Activated CD4-positive, alpha-beta memory T cell treated with anti-CD3 and anti-CD28 coated beads, Interleukin-2, amount 10 ng/mL, durations not matched to agents 7 days and 5 days (primary cell): ENCODE measurements around the gene IFT74. TPM values are rescaled to one million over a fixed set of nuclear protein-coding genes. Genes with fewer than 3 reads are reported as not detected.
A peak's percentile ranks its signal among the peaks of the same experiment; 100 is the strongest.

Experiments
- CTCF ChIA-PET: fragments of 350-600 bp; sonication (Branson Sonifier 250); formaldehyde crosslinking; loops from one replicate; lab custom pipeline; 2021; ENCODE audit warnings: antibody characterized with exemption, inconsistent platforms; lab: Charles Lee
- POLR2A ChIA-PET: fragments of 350-600 bp; sonication (Branson Sonifier 250); formaldehyde crosslinking; loops from one replicate; lab custom pipeline; 2021; ENCODE audit warnings: antibody characterized with exemption; lab: Charles Lee
- DNase-seq: peaks from one replicate; pipeline ENCODE4 v3.0.0-alpha.2; 2020
- H3K27ac Mint-ChIP-seq: one replicate; pipeline ENCODE4 v1.8.0; 2021; ENCODE audit warnings: mild to moderate bottlenecking, mixed read lengths
- H3K27me3 Mint-ChIP-seq: one replicate; pipeline ENCODE4 v1.8.0; 2021; ENCODE audit warnings: mixed read lengths
- H3K36me3 Mint-ChIP-seq: one replicate; pipeline ENCODE4 v1.8.0; 2021; ENCODE audit warnings: low read depth, mixed read lengths
- H3K4me1 Mint-ChIP-seq: one replicate; pipeline ENCODE4 v1.8.0; 2021; ENCODE audit warnings: mixed read lengths
- H3K4me3 Mint-ChIP-seq: one replicate; pipeline ENCODE4 v1.8.0; 2021; ENCODE audit warnings: mild to moderate bottlenecking, mixed read lengths
- H3K9me3 Mint-ChIP-seq: one replicate; pipeline ENCODE4 v1.8.0; 2021; ENCODE audit warnings: mixed read lengths
- total RNA-seq, 2 experiments: library from RNA; stranded (reverse); gene quantifications; one replicate each; pipeline ENCODE4 v1.2.3, GENCODE V29; 2021

Gene IFT74
- total RNA-seq, 2 experiments from 2014 or later: 7.4 to 9.4 TPM

GRCh38 chr9:26946753-26947727 is 9.2 kb upstream of the IFT74 start, which contains the start of gene PLAA:
Gene PLAA, minus strand, starts transcription at chr9:26947242. Its CDS starts 197 bp downstream, at chr9:26947045.
- no peaks in the 10 kb centered on the region for H3K27me3 Mint-ChIP-seq
- H3K4me3 Mint-ChIP-seq: peak within 1 kb of the TSS; percentile 85
- DNase-seq: peak; percentile 88
- no peaks in the 10 kb centered on the region for H3K9me3 Mint-ChIP-seq
- ChIA-PET CTCF (interaction anchor here (0.5 to 1.3 kb wide), 3 partner anchors 8 to 86 kb away, joined by 3 to 7 read pairs (median 3); partner anchors contain the start of gene IFT74), POLR2A (interaction anchor here (0.8 to 3.6 kb wide), 10 partner anchors 8 to 626 kb away, joined by 3 to 73 read pairs (median 4); partner anchors contain the start of genes CAAP1 and IFT74)
- peaks cover 28% of the 10 kb centered on the region for H3K36me3 Mint-ChIP-seq
- peaks cover 60% of the 10 kb centered on the region for H3K4me1 Mint-ChIP-seq
- H3K27ac Mint-ChIP-seq: peak within 1 kb of the TSS; percentile 92

GRCh38 chr9:26947736-26948135 is 8.5 kb upstream of the IFT74 start:
- peak overlapping the region; percentile 92 for H3K27ac Mint-ChIP-seq
- H3K4me1 Mint-ChIP-seq: peaks cover 56% of the 10 kb centered on the region
- CTCF ChIA-PET: interaction anchor here (0.7 to 1.3 kb wide), 2 partner anchors 9 to 114 kb away, joined by 5 to 7 read pairs; partner anchors contain the start of gene IFT74
- POLR2A ChIA-PET: interaction anchor here (0.8 to 3.6 kb wide), 9 partner anchors 8 to 625 kb away, joined by 3 to 73 read pairs (median 4); partner anchors contain the start of genes CAAP1 and IFT74
- H3K27me3 Mint-ChIP-seq: no peaks in the 10 kb centered on the region
- no peaks in the 10 kb centered on the region for H3K9me3 Mint-ChIP-seq
- H3K36me3 Mint-ChIP-seq: peaks cover 25% of the 10 kb centered on the region
- peak overlapping the region; percentile 85 for H3K4me3 Mint-ChIP-seq
- DNase-seq: no peak

- Mint-ChIP-seq H3K9me3 (no peaks in the 10 kb centered on the region), H3K4me3 (no peak overlapping the region), H3K27ac (no peak overlapping the region), H3K27me3 (no peaks in the 10 kb centered on the region), H3K36me3 (peaks cover 7% of the 10 kb centered on the region), H3K4me1 (peaks cover 53% of the 10 kb centered on the region)
- DNase-seq: no peak
- ChIA-PET CTCF (interaction anchor here (0.7 kb wide), 1 partner anchor 54 kb away, joined by 3 read pairs; no protein-coding TSS in a partner anchor), POLR2A (no interaction called here)
Measured at GRCh38 chr9:26949637-26950069, 6.6 kb upstream of the IFT74 start.

- H3K9me3 Mint-ChIP-seq: no peaks in the 10 kb centered on the region
- ChIA-PET CTCF (no interaction called here), POLR2A (no interaction called here)
- no peak overlapping the region for H3K4me3 Mint-ChIP-seq
- H3K27me3 Mint-ChIP-seq: no peaks in the 10 kb centered on the region
- H3K36me3 Mint-ChIP-seq: peaks cover 4% of the 10 kb centered on the region
- DNase-seq: no peak
- no peak overlapping the region for H3K27ac Mint-ChIP-seq
- H3K4me1 Mint-ChIP-seq: peaks cover 54% of the 10 kb centered on the region
Measured at GRCh38 chr9:26950521-26950920, 5.7 kb upstream of the IFT74 start.

- no peaks in the 10 kb centered on the region for H3K27me3 Mint-ChIP-seq
- POLR2A ChIA-PET: no interaction called here
- peaks cover 57% of the 10 kb centered on the region for H3K4me1 Mint-ChIP-seq
Measured at GRCh38 chr9:26951794-26952193, 4.4 kb upstream of the IFT74 start.

GRCh38 chr9:26954050-26954508 is 2.1 kb upstream of the IFT74 start:
- CTCF ChIA-PET: no interaction called here
- Mint-ChIP-seq H3K4me3 (peak overlapping the region; percentile 41), H3K36me3 (no peaks in the 10 kb centered on the region), H3K4me1 (peaks cover 57% of the 10 kb centered on the region), H3K9me3 (no peaks in the 10 kb centered on the region), H3K27ac (peak overlapping the region; percentile 90), H3K27me3 (no peaks in the 10 kb centered on the region)
- no peak for DNase-seq
- POLR2A ChIA-PET: interaction anchor here (3.1 to 4.7 kb wide), 2 partner anchors 7 to 62 kb away, joined by 31 to 73 read pairs; partner anchors contain the start of genes CAAP1 and PLAA

More at GRCh38 chr9:26951794-26952193, 4.4 kb upstream of the IFT74 start:
- H3K4me3 Mint-ChIP-seq: no peak overlapping the region
- no peaks in the 10 kb centered on the region for H3K36me3 Mint-ChIP-seq
- H3K27ac Mint-ChIP-seq: no peak overlapping the region
- CTCF ChIA-PET: no interaction called here
- no peak for DNase-seq
- no peaks in the 10 kb centered on the region for H3K9me3 Mint-ChIP-seq

GRCh38 chr9:26955222-26955903 is 849 bp upstream of the IFT74 start:
- no peak for DNase-seq
- H3K9me3 Mint-ChIP-seq: no peaks in the 10 kb centered on the region
- H3K4me1 Mint-ChIP-seq: peaks cover 48% of the 10 kb centered on the region
- peak overlapping the region; percentile 90 for H3K27ac Mint-ChIP-seq
- CTCF ChIA-PET: interaction anchor here (0.6 to 1.7 kb wide), 7 partner anchors 8 to 76 kb away, joined by 3 to 7 read pairs (median 3); partner anchors contain the start of gene PLAA
- H3K4me3 Mint-ChIP-seq: peak overlapping the region; percentile 85
- H3K36me3 Mint-ChIP-seq: no peaks in the 10 kb centered on the region
- no peaks in the 10 kb centered on the region for H3K27me3 Mint-ChIP-seq
- POLR2A ChIA-PET: interaction anchor here (0.6 to 4.7 kb wide), 6 partner anchors 9 to 63 kb away, joined by 3 to 73 read pairs (median 4); partner anchors contain the start of genes CAAP1 and PLAA

GRCh38 chr9:26956860-26957233 is 635 bp downstream of the IFT74 start:
- no peak for DNase-seq
- POLR2A ChIA-PET: interaction anchor here (1.1 to 4.7 kb wide), 4 partner anchors 10 to 64 kb away, joined by 3 to 73 read pairs (median 18); partner anchors contain the start of genes CAAP1 and PLAA
- Mint-ChIP-seq H3K4me3 (peak overlapping the region; percentile 85), H3K27me3 (no peaks in the 10 kb centered on the region), H3K9me3 (no peaks in the 10 kb centered on the region), H3K36me3 (peaks cover 4% of the 10 kb centered on the region), H3K27ac (peak overlapping the region; percentile 90), H3K4me1 (peaks cover 49% of the 10 kb centered on the region)
- CTCF ChIA-PET: interaction anchor here (1.3 to 1.4 kb wide), 2 partner anchors 10 to 15 kb away, joined by 3 to 7 read pairs; partner anchors contain the start of gene PLAA

- no peak overlapping the region for H3K27ac Mint-ChIP-seq
- H3K9me3 Mint-ChIP-seq: no peaks in the 10 kb centered on the region
- no peak overlapping the region for H3K4me3 Mint-ChIP-seq
- ChIA-PET CTCF (no interaction called here), POLR2A (interaction anchor here (1.0 kb wide), 1 partner anchor 16 kb away, joined by 5 read pairs; the partner anchor contains the start of gene IFT74)
- no peak for DNase-seq
- peaks cover 2% of the 10 kb centered on the region for H3K36me3 Mint-ChIP-seq
- no peaks in the 10 kb centered on the region for H3K27me3 Mint-ChIP-seq
- H3K4me1 Mint-ChIP-seq: no peaks in the 10 kb centered on the region
Measured at GRCh38 chr9:26971721-26972120, 15.5 kb downstream of the IFT74 start.

- ChIA-PET POLR2A (no interaction called here), CTCF (interaction anchor here (1.1 kb wide), 1 partner anchor 10 kb away, joined by 3 read pairs; no protein-coding TSS in a partner anchor)
- Mint-ChIP-seq H3K27ac (no peak overlapping the region), H3K36me3 (peaks cover 2% of the 10 kb centered on the region), H3K4me3 (no peak overlapping the region), H3K4me1 (no peaks in the 10 kb centered on the region), H3K9me3 (no peaks in the 10 kb centered on the region), H3K27me3 (no peaks in the 10 kb centered on the region)
- DNase-seq: no peak
Measured at GRCh38 chr9:26973989-26974388, 17.8 kb downstream of the IFT74 start.

- ChIA-PET CTCF (interaction anchor here (1.1 to 1.3 kb wide), 2 partner anchors 9 to 231 kb away, joined by 3 to 4 read pairs; no protein-coding TSS in a partner anchor), POLR2A (no interaction called here)
- no peaks in the 10 kb centered on the region for H3K27me3 Mint-ChIP-seq
- H3K4me3 Mint-ChIP-seq: no peak overlapping the region
- H3K9me3 Mint-ChIP-seq: no peaks in the 10 kb centered on the region
- H3K27ac Mint-ChIP-seq: no peak overlapping the region
- peaks cover 2% of the 10 kb centered on the region for H3K36me3 Mint-ChIP-seq
- DNase-seq: no peak
- H3K4me1 Mint-ChIP-seq: no peaks in the 10 kb centered on the region
Measured at GRCh38 chr9:26974927-26975326, 18.7 kb downstream of the IFT74 start.
